Ovary (tissue), 3 donors: ENCODE measurements around the gene PRRC2C.

Source experiments
- EP300 ChIP-seq: sonication (generic); formaldehyde crosslinking; IDR thresholded peaks from one replicate; pipeline ENCODE4 v1.6.1; 2017; ENCODE audit warnings: antibody characterized with exemption
- POLR2A ChIP-seq: fragments of 450-650 bp; IDR thresholded peaks from one replicate; pipeline ENCODE4 v1.6.1; 2017; ENCODE audit warnings: antibody characterized with exemption, mild to moderate bottlenecking, moderate library complexity
- TF ChIP-seq, protein P1 (sequence below), 3 donors: fragments of 450-650 bp in 2 of 3; fragments of 200-600 bp in 1 of 3; IDR thresholded peaks; one replicate each; pipeline versions ENCODE4 v1.5.1 to v1.8.0; 2016 to 2022; ENCODE audit warnings: antibody characterized with exemption in 3 of 3, mild to moderate bottlenecking in 1 of 3
- donor health status: DM: no; HTN: no; CAD: no.

DNA sequence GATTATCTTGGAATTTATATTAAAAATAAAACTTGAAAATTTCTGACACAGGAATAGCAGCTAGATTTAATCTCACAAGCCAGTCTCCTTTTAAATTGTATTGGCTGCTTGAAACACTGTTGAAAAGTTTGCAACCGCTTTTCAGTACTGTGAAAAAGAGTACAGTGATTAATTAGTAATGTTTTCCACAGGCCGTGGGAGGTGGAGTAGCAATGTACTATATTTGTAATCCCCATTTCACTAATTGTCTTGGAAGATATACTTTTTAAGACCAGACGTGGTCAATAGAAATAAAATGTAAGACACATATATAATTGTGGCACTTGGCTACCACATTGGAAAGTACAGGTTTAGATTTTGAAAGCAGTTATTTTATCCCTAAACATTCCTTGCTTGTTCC, 95.9 kb downstream of the PRRC2C start:
- TF ChIP-seq, protein P1, sequence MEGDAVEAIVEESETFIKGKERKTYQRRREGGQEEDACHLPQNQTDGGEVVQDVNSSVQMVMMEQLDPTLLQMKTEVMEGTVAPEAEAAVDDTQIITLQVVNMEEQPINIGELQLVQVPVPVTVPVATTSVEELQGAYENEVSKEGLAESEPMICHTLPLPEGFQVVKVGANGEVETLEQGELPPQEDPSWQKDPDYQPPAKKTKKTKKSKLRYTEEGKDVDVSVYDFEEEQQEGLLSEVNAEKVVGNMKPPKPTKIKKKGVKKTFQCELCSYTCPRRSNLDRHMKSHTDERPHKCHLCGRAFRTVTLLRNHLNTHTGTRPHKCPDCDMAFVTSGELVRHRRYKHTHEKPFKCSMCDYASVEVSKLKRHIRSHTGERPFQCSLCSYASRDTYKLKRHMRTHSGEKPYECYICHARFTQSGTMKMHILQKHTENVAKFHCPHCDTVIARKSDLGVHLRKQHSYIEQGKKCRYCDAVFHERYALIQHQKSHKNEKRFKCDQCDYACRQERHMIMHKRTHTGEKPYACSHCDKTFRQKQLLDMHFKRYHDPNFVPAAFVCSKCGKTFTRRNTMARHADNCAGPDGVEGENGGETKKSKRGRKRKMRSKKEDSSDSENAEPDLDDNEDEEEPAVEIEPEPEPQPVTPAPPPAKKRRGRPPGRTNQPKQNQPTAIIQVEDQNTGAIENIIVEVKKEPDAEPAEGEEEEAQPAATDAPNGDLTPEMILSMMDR (IDR thresholded peaks at IDR 0.05) = no peak
- TF ChIP-seq POLR2A (no peak), EP300 (no peak)
